ENCODE results near the gene OR13C8.

DNA sequence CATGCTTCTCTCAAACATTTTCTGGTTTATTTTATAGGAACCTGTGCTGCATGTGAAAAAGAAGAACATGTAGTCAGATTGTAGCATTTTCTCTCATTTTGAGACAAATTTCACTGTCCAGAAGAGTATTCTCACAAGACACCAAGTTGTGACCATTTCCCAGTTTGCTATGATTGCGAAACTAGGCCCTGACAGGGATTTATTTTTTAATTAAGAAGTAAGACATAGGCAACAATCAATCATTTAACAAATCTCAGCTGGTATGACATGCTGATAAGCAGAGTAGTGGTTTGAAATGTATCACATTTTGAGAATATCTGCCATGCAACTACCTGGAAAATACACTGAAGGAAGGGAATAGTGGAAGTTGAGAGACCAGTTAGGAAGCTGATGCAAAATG is 11.6 kb downstream of the OR13C8 start:
- TF ChIP-seq SUZ12 (IDR thresholded peaks at IDR 0.05; ENCODE audit: extremely low read depth, insufficient read depth, insufficient read length) (no peak), ZNF274 (IDR thresholded peaks at IDR 0.05; ENCODE audit: low read depth, low read length) (no peak)
